HG03108 (cell line): ENCODE data around the gene ADAMTS15.

Experiments used
- ATAC-seq: cut with Tn5 transposase; IDR thresholded peaks from one replicate; pipeline ENCODE4 v1.9.1; 2021; ENCODE audit warnings: moderate library complexity; ENCODE audit not compliant: unreplicated experiment

The ADAMTS15 gene

DNA sequence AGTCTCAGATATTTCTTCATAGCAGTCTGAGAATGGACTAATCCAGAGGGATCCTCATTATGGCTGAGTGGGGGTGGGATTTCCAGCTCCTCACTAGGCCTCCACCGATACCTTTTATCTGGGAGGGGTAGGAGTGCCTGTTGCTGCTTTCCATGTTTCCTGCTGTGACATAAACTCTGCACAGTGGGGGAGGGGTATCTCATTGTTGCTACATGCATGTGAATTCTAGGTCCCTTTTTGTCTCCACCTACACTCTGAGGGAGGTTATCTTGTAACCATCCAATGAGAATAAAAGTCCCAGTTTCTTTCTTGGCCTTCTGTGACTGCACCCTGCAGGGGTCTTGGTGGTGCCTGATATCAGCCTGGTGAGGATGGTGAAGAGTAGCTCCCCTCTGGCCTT, 60.5 kb downstream of the ADAMTS15 start:
- ATAC-seq = no peak

GRCh38 chr11:130509942-130510341, 61.5 kb downstream of the ADAMTS15 start:
- no peak for ATAC-seq

DNA sequence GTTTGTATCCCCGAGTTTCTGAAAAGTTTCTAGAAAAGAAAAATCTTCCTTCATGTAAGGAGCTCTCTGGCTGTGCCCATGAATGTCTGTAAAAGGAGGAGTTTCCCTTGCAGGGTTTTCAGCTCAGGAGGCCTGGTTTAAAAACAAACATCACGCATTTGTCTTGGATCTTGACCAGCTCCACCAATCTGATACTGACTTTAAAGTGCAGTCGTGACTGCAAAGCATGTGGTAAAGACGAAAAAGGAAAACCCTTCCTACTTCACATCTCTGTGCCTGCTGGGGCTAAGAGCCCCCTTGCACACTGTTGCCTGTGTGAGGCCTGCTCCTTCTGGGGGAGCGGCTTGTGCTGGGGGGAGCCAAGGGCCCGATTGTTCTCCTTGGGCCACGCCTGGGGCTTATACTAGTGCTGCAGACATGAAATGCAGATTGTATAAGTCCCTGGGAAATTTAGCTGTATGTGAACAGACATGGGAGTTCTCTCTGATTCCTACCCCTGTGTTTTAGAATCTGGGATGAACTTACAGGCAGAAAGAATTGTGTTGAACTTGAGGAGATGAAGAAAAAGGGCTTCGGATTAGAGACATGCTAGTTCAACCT, 62.1 kb downstream of the ADAMTS15 start:
- ATAC-seq = no peak

GRCh38 chr11:130511765-130512164, 63.3 kb downstream of the ADAMTS15 start:
- no peak for ATAC-seq

- ATAC-seq = no peak
Observed at GRCh38 chr11:130512662-130513061, 64.2 kb downstream of the ADAMTS15 start.

GRCh38 chr11:130513132-130513531, 64.7 kb downstream of the ADAMTS15 start:
- ATAC-seq = no peak

DNA sequence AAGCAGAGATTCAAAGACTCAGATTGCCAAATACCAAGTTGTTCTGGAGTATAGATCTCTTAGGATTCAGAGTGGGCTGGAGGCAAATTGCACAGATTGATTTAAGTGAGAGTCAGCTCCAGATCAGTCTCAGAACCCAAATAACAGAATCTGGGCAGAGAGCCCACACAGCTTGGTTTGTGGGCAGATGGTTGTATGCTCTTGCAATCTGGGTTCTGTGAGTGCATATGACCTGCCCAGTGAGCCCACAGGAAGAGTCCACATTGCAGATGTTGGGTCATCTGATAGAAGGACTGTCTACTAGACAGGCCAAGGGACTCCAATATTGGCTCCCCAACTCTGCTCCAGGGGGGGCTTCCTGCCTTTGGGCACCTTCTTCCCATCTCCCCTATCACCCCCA, 65.9 kb downstream of the ADAMTS15 start:
- ATAC-seq = no peak

DNA sequence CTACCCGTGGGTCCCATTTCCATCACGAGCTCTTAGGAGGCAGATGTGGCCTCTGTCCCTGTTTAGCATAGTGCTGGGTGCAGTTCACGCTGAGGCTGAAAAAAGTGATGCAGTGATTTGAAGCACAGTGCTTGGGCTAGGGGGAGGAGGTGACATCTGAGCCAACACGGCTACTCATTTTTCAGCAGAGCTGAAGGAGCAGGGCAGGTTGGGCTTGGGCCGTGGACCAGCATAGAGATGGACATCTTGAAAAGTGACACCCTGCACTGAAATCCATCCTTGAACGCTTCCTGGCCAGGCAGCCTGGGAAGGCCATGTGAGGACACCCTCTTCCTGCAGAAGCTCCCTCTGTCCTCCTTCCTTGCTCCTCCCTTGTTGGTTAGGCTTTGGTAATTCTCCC, 66.4 kb downstream of the ADAMTS15 start:
- no peak for ATAC-seq

DNA sequence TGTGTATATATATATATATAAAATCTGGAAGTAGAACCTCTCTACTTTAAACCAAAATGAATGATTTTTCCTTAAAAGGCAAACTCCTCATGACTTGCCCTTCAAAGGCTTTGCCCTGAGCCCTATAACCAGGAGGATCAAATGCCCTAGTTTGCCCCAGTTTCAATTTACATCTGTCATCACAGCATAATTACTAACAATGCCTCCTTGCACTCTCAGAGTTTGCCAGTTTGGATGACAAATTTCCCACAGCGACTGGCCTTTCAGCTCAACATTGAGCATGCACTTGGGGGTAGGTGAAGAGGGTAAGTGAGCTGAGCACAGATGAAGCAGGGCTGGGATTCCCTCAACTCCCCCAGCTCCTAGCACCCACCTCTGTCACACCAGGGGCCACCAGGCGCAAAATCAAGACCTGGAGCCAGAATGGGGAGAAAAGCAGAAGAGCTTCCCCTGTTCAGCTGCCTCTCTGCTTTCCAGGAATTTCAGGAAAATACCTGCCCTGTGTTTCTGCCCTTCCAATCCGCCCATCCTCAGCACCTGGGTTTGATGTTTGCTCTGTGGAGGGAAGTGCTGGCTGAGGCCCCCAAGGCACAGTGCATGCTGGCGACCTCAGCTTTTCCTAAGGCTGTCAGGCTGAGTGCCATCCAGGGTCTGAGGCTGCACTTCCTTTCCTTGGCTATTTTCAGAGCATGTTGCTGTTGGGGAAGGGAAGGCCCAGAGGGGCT, 67.5 kb downstream of the ADAMTS15 start:
- ATAC-seq = no peak

DNA sequence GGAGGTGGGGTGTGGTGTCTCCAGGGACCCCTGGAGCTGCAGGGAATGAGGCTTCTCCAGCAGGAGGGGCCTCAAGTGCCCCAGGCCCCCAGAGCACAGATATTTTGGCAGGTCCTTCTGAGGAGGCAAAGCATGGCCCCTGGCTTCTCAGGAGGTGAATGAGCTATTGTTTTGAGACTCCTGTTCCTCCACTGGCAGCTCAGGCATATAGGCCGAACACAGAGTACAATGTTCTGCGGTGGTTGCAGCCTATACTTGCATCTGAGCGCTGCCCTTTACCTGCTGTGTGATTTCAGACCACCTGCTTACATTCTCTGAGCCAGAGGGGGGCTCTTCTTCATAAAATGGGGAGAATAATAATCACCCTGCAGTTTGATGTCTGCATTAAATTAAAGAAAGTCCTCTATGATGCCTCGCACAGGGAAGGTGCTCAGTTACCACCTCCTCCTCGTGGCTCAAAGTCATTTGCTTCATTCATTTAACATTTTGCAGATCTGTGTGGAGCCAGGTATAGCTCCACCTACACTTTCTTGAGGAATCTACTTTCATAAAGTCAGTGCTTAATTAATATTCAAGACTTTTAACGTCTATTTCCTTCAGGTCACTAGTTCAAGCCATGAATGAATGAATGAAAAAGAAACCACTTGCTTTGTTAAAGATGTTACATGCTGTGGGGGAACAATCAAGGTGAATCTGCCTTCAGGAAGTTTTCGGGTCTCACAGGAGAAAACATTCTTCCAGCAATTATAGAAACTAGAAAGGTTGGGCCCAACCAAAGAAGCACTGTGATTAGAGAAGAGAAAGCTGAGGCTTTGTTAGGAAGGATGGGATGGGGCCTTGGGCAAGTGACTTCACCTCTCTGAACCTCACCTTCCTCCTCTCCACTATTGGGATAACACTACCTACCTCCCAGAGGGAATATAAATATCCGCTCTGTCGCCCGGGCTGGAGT, 68.4 kb downstream of the ADAMTS15 start:
- ATAC-seq = no peak

DNA sequence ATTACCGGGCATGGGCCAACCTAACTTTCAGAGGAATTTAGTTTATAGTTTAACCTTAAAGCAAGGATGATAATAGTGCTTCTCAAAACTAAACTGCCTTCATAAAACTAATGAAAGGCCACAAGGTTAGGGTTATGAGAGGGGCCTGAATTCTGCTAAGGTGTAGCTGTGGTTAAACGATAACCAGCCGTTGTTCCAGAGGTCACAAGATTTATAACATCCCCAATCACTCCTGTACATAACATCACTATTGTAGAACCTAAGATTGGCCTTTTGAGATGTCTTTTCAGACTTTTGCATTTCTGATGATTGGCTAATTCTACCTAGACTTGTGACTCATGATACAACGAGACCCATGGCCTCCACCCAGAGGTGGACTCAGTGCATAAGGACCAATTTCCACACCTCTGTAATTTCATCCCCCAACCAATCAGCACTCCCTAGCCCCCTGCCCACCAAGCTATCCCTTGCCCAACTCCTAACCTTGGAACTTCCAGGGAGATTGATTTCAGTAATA, 69.8 kb downstream of the ADAMTS15 start:
- no peak for ATAC-seq

GRCh38 chr11:130519128-130519932, 70.9 kb downstream of the ADAMTS15 start:
- ATAC-seq = no peak

- no peak for ATAC-seq
Observed at GRCh38 chr11:130520271-130520671, 71.8 kb downstream of the ADAMTS15 start.

DNA sequence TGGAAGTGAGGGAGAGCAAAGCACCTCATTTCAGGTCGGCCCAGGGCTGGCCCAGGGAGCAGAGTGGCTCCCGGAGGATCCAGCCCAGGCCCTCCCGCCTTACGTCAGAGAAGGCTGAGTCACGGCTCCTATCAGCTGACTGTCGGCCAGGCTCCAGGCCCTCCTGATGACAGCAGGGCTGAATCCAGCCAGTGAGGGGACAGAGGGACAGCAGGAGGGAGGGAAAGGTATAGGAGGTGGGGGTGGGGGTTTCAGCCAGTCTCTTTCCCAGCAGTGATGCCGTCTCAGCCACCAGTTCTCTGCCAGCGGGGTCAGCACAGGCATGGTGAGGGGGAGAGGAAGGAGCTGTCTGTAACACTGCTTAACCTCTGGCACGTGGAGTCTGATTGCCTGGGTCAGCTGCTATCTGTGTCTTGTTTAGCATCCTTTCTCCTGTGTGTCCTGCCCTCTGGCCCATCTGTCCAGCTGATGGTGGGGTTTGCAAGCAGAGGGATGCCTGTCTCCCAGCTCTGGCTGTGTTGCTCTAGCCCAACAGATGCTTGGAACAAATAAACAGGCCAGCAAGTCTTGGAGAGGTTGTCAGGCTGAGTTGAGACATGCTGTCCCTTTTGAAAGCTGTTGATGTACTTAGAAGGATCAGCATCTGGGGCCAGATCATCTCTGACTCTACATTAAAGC, 74.0 kb downstream of the ADAMTS15 start:
- ATAC-seq = no peak

DNA sequence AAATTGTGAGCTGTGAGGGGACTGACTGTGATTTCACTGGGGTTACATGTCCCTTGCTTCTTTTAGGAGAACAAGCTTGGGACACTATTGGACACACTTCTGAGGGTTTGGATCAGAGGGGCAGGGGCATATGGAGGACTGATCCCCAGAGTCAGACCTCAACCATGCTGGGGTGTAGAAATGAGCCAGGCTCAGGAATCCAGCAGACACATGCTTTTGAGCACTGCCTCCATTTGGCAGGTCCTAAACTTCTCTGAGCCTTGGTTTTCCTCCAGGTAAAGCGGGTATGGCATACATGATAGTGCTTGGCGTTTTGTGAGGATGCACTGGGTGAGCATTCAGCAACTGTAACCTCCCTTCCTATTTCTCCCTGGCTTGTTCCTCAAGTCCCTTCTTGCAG, 74.7 kb downstream of the ADAMTS15 start:
- ATAC-seq = no peak

DNA sequence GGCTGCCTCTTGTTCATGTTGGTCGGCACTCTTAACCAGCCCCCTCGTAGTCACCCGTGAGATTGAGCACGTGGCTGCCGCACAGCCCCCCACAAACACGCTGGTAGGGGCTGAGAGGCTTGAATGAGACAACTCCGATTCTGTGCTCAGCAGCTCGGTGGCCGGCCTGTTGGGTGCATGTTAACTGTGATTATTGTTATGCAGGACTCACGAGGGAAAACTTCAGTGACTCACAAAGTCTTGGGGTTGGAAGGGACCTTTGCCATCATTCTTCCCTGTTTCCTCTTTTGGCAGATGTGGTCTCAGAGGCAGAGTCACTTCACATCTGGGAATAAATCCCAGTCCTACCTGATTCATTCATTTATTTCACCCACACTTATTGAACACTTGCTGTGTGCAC, 75.2 kb downstream of the ADAMTS15 start:
- no peak for ATAC-seq

DNA sequence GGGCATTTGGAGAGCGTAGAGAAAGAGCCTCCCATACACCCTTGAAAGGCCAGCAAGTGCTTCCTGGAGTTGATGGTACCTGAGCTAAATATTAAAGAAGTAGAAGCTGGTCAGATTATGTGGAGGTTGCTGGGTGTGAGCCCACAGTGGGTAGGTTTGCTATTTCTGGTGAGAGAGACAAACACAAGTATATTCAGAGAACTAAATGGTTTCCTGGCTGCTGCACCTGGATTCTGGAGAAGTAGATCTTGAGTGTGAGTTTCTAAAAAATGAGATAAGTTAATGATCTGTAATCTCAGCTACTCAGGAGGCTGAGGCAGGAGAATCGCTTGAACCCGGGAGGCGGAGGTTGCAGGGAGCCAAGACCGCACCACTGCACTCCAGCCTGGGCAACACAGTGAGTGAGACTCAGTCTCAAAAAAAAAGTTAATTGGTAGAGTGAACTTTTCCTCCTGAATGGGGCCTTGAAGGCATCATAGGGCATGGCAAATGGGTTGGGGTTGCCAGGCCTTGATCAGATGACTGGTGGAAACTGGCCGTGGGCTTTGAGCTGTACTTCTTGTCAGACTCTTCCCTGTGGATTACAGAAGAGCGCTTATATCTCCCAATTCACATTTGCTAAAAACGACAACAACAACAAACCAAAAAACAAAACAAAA, 75.8 kb downstream of the ADAMTS15 start:
- no peak for ATAC-seq

GRCh38 chr11:130525307-130525706, 76.9 kb downstream of the ADAMTS15 start:
- no peak for ATAC-seq
